Astrocyte (in vitro differentiated cells and primary cell): ENCODE results near the gene BACH2. TPM values are rescaled to one million over a fixed set of nuclear protein-coding genes. Genes with fewer than 3 reads are reported as not detected.

ENCODE experiments used
- DNase-seq: peaks from one replicate; pipeline ENCODE4 v3.0.0-alpha.2; 2010; ENCODE audit warnings: low read depth
- FAIRE-seq: peaks from 2 replicates; lab custom pipeline; 2011; peaks lifted over from hg19 to GRCh38; lab: Jason Lieb, UNC
- H2AFZ ChIP-seq: 2 replicates; pipeline ENCODE4 v1.6.0; 2012; ENCODE audit warnings: low read depth, low read length, inconsistent platforms
- H3K27ac ChIP-seq: 2 replicates; pipeline ENCODE4 v1.5.1; 2011; ENCODE audit warnings: low read depth, low read length, inconsistent platforms
- H3K27me3 ChIP-seq: 2 replicates; pipeline ENCODE4 v1.6.0; 2011; ENCODE audit warnings: low read length, inconsistent platforms; ENCODE audit not compliant: insufficient read depth
- H3K36me3 ChIP-seq: 2 replicates; pipeline ENCODE4 v1.5.1; 2011; ENCODE audit warnings: low read length, inconsistent platforms; ENCODE audit not compliant: insufficient read depth
- H3K4me1 ChIP-seq: 2 replicates; pipeline ENCODE4 v1.5.1; 2011; ENCODE audit warnings: low read length, inconsistent platforms; ENCODE audit not compliant: insufficient read depth
- H3K4me2 ChIP-seq: 2 replicates; pipeline ENCODE4 v1.6.0; 2012; ENCODE audit warnings: low read length, inconsistent platforms
- H3K4me3 ChIP-seq: 2 replicates; pipeline ENCODE4 v1.5.1; 2011; ENCODE audit warnings: low read depth, mild to moderate bottlenecking, low read length, inconsistent platforms; ENCODE audit not compliant: insufficient read depth
- H3K79me2 ChIP-seq: 2 replicates; pipeline ENCODE4 v1.6.0; 2012; ENCODE audit warnings: mild to moderate bottlenecking, low read length, inconsistent platforms; ENCODE audit not compliant: insufficient read depth
- H3K9ac ChIP-seq: 2 replicates; pipeline ENCODE4 v1.6.0; 2012; ENCODE audit warnings: mild to moderate bottlenecking, low read length, inconsistent platforms
- H3K9me3 ChIP-seq: 2 replicates; pipeline ENCODE4 v1.5.1; 2012; ENCODE audit warnings: low read depth, mild to moderate bottlenecking, low read length, inconsistent platforms; ENCODE audit not compliant: insufficient read depth
- H4K20me1 ChIP-seq: 2 replicates; pipeline ENCODE4 v1.6.0; 2012; ENCODE audit warnings: low read length, inconsistent platforms; ENCODE audit not compliant: insufficient read depth
- H3K27ac Mint-ChIP-seq: one replicate; pipeline ENCODE4 v1.8.0; 2021; ENCODE audit warnings: mild to moderate bottlenecking, mixed read lengths; ENCODE audit not compliant: unreplicated experiment
- H3K27me3 Mint-ChIP-seq: one replicate; pipeline ENCODE4 v1.8.0; 2021; ENCODE audit warnings: low read depth, mixed read lengths; ENCODE audit not compliant: unreplicated experiment
- H3K36me3 Mint-ChIP-seq: one replicate; pipeline ENCODE4 v1.8.0; 2021; ENCODE audit warnings: low read depth, mixed read lengths; ENCODE audit not compliant: unreplicated experiment
- H3K4me1 Mint-ChIP-seq: one replicate; pipeline ENCODE4 v1.8.0; 2021; ENCODE audit warnings: low read depth, mixed read lengths; ENCODE audit not compliant: unreplicated experiment
- H3K4me3 Mint-ChIP-seq: one replicate; pipeline ENCODE4 v1.8.0; 2021; ENCODE audit warnings: mild to moderate bottlenecking, moderate library complexity, mixed read lengths; ENCODE audit not compliant: unreplicated experiment
- H3K9me3 Mint-ChIP-seq: one replicate; pipeline ENCODE4 v1.8.0; 2021; ENCODE audit warnings: mild to moderate bottlenecking, mixed read lengths; ENCODE audit not compliant: unreplicated experiment
- EZH2 ChIP-seq: IDR thresholded peaks from 2 replicates; pipeline ENCODE4 v1.6.1; 2012; ENCODE audit warnings: mild to moderate bottlenecking, low read length, inconsistent platforms; ENCODE audit not compliant: insufficient read depth
- total RNA-seq: library from RNA; stranded (reverse); gene quantifications from 2 replicates; pipeline ENCODE4 v1.2.1, GENCODE V29; 2021
- TF ChIP-seq, protein P1 (sequence below): IDR thresholded peaks from 2 replicates; pipeline ENCODE4 v1.5.1; 2011; ENCODE audit warnings: low read depth, mild to moderate bottlenecking, inconsistent platforms, low read length, moderate library complexity; ENCODE audit not compliant: insufficient read depth

Gene BACH2
- total RNA-seq, 1 donor from 2014 or later: 17.5 TPM

DNA sequence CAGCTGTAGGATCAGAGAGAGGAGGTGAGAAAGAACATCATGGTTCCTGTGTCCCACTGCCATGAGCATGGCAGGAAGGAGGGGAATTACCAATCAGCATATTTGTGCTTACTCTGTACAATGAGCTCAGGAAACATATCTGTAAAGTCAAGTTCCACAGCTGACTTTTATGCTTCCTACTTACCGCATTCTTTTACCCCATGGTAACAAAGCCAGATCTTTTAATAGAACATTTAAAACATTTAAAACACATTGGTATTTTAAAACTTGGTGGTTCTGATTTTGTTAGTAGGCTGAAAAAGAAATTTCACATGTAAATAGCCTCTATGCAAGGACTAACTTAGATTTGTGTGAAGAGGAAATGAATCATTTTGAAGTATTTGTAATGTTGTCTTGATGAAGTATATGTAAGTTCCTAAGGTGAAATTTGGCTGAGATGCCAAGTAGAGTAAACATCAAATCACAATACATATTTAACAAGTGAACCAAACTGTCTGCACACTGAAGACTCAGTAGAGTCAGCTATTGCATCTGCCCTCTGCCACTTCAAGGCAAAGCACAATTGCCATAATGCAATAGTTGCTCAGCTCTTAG lies 287.6 kb downstream of the BACH2 start:
- no peaks in the 10 kb centered on the region for H3K9me3 ChIP-seq
- Mint-ChIP-seq H3K9me3 (no peaks in the 10 kb centered on the region), H3K27me3 (no peaks in the 10 kb centered on the region), H3K27ac (peak overlapping the region; percentile 17), H3K36me3 (peaks cover 10% of the 10 kb centered on the region), H3K4me1 (peaks cover 12% of the 10 kb centered on the region), H3K4me3 (no peak overlapping the region)
- no peaks in the 10 kb centered on the region for H3K27me3 ChIP-seq
- no peaks in the 10 kb centered on the region for H3K36me3 ChIP-seq
- peak overlapping the region; percentile 23 for H3K9ac ChIP-seq
- no peaks in the 10 kb centered on the region for H3K79me2 ChIP-seq
- peaks cover 9% of the 10 kb centered on the region for H3K4me1 ChIP-seq
- H3K4me2 ChIP-seq: peak overlapping the region; percentile 34
- TF ChIP-seq, protein P1, sequence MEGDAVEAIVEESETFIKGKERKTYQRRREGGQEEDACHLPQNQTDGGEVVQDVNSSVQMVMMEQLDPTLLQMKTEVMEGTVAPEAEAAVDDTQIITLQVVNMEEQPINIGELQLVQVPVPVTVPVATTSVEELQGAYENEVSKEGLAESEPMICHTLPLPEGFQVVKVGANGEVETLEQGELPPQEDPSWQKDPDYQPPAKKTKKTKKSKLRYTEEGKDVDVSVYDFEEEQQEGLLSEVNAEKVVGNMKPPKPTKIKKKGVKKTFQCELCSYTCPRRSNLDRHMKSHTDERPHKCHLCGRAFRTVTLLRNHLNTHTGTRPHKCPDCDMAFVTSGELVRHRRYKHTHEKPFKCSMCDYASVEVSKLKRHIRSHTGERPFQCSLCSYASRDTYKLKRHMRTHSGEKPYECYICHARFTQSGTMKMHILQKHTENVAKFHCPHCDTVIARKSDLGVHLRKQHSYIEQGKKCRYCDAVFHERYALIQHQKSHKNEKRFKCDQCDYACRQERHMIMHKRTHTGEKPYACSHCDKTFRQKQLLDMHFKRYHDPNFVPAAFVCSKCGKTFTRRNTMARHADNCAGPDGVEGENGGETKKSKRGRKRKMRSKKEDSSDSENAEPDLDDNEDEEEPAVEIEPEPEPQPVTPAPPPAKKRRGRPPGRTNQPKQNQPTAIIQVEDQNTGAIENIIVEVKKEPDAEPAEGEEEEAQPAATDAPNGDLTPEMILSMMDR: no peak
- no peak for TF ChIP-seq EZH2
- DNase-seq (peak; percentile 83), FAIRE-seq (peak; percentile 67)
- H4K20me1 ChIP-seq: no peaks in the 10 kb centered on the region
- H3K4me3 ChIP-seq: no peak overlapping the region
- peak overlapping the region; percentile 45 for H3K27ac ChIP-seq
- peak overlapping the region; percentile 46 for H2AFZ ChIP-seq

DNA sequence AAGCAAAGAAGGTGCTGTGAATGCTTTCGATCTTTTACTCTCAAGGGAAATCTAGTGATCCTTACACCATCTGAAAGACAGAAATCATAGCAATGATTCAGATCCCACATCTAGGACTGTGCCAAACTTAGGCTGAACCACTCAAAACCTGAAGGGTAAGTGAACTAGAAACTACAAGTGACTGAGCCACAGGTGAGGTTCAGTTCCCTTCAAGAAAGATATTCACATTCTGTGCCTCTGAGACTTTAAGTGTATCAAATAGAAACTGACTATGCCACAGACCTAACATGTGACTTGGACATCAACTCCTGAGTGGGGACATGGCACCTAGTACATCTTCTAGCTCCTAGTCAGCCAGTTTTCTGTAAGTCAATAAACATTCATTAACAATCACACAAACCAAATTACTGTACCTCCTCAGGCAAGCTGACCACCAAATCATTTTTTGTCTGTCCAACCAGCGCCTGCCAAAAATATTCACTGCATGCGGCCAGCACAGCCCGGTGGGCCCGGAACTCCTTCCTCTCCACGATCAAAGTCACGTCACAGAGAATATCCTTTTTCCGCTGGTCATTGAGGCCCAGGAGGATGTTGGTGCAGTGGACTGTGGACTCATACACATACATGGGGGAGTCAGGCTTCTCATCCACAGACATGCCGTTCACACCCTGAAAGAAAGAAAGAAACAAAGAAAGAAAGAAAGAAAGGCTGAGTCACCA lies 288.3 kb downstream of the BACH2 start:
- FAIRE-seq (no peak), DNase-seq (no peak)
- H2AFZ ChIP-seq: peak overlapping the region; percentile 46
- H3K36me3 Mint-ChIP-seq: peaks cover 10% of the 10 kb centered on the region
- TF ChIP-seq EZH2: no peak
- TF ChIP-seq, protein P1: no peak
- peak overlapping the region; percentile 34 for H3K4me2 ChIP-seq
- no peaks in the 10 kb centered on the region for H3K9me3 ChIP-seq
- no peak overlapping the region for H3K4me3 ChIP-seq
- H3K27me3 ChIP-seq: no peaks in the 10 kb centered on the region
- H3K9me3 Mint-ChIP-seq: no peaks in the 10 kb centered on the region
- no peaks in the 10 kb centered on the region for H3K27me3 Mint-ChIP-seq
- no peaks in the 10 kb centered on the region for H3K79me2 ChIP-seq
- peak overlapping the region; percentile 23 for H3K9ac ChIP-seq
- peaks cover 12% of the 10 kb centered on the region for H3K4me1 Mint-ChIP-seq
- H3K27ac ChIP-seq: peak overlapping the region; percentile 45
- H3K36me3 ChIP-seq: no peaks in the 10 kb centered on the region
- H4K20me1 ChIP-seq: no peaks in the 10 kb centered on the region
- H3K4me3 Mint-ChIP-seq: no peak overlapping the region
- peak overlapping the region; percentile 17 for H3K27ac Mint-ChIP-seq
- H3K4me1 ChIP-seq: peaks cover 9% of the 10 kb centered on the region
